Heart right ventricle (tissue), 16 donors: Measurements from ENCODE around the gene WWOX. TPM values are rescaled to one million over a fixed set of nuclear protein-coding genes. Genes with fewer than 3 reads are reported as not detected.

Experiments
- ATAC-seq, 8 donors: fragments of 200-7000 bp; cut with Tn5 transposase; one replicate each; pipeline ENCODE4 v1.9.1; 2020; ENCODE audit warnings: mild to moderate bottlenecking in 8 of 8, moderate library complexity in 8 of 8, moderate number of reproducible peaks in 1 of 8
- DNase-seq, 2 donors: peaks; one replicate each; pipeline ENCODE4 v3.0.0-alpha.2; 2020
- H3K27ac ChIP-seq, 10 donors: fragments of 200-600 bp; sonication (generic) in 2 of 10; one replicate each; pipeline versions ENCODE4 v1.5.0 to v1.8.0; 2020 to 2022; ENCODE audit warnings: mild to moderate bottlenecking in 3 of 10
- H3K27me3 ChIP-seq, 7 donors: fragments of 200-600 bp; one replicate each; pipeline ENCODE4 v1.8.0; 2021 to 2022; ENCODE audit warnings: mild to moderate bottlenecking in 2 of 7
- H3K36me3 ChIP-seq, 9 donors: fragments of 200-600 bp; sonication (generic) in 1 of 9; one replicate each; pipeline versions ENCODE4 v1.5.0 to v1.8.0; 2020 to 2022; ENCODE audit warnings: mild to moderate bottlenecking in 2 of 9
- H3K4me1 ChIP-seq, 9 donors: fragments of 200-600 bp; sonication (generic) in 1 of 9; one replicate each; pipeline versions ENCODE4 v1.5.0 to v1.8.0; 2020 to 2022; ENCODE audit warnings: mild to moderate bottlenecking in 4 of 9
- H3K4me3 ChIP-seq, 10 donors: fragments of 200-600 bp; sonication (generic) in 2 of 10; one replicate each; pipeline versions ENCODE4 v1.5.0 to v1.8.0; 2020 to 2022; ENCODE audit warnings: mild to moderate bottlenecking in 7 of 10, moderate library complexity in 2 of 10
- H3K9me3 ChIP-seq, 11 donors: fragments of 200-600 bp in 10 of 11; sonication (generic) in 2 of 11; one replicate each; pipeline versions ENCODE4 v1.5.0 to v1.8.0; 2013 to 2022; ENCODE audit warnings: mild to moderate bottlenecking in 2 of 11, control low read depth in 1 of 11, moderate library complexity in 1 of 11
- WGBS, 2 donors: extraction: QIAGEN DNeasy Blood & Tissue Kit; methylation state at CpG; one replicate each; pipeline ENCODE4 v1.1.7; 2013; ENCODE audit warnings: inconsistent platforms in 1 of 2; 5-methylcytosine and 5-hydroxymethylcytosine counted together
- intact Hi-C, 10 donors: fragments of 100-400 bp; cut with DNase I; formaldehyde crosslinking; loops; one replicate each; pipeline versions ENCODE4 v1.11.1 to v1.14.2; 2022
- polyA plus RNA-seq, 2 donors: library from polyadenylated mRNA; stranded (reverse); fragments of 200-250 nt; gene quantifications; one replicate each; pipeline ENCODE4 v1.2.3, GENCODE V29; 2013
- total RNA-seq, 10 donors: library from RNA; stranded (reverse); fragmentation: NEBNext Ultra II Directional in 3 of 10; extraction: Animal tissue kit (Norgen Biotek cat#: 25700) in 3 of 10; gene quantifications; one replicate each; pipeline versions ENCODE4 v1.2.1 to v1.2.4, GENCODE V29; 2021 to 2023
- TF ChIP-seq, protein P1 (sequence below), 9 donors: fragments of 200-600 bp; sonication (generic) in 2 of 9; IDR thresholded peaks; one replicate each; pipeline versions ENCODE4 v1.5.0 to v1.8.0; 2021 to 2022; ENCODE audit warnings: antibody characterized with exemption in 9 of 9, mild to moderate bottlenecking in 5 of 9, moderate library complexity in 1 of 9
- donor health status: Arrhythmogenic right ventricular cardiomyopathy.
- donor health status: ischemic (EF 13 %, LVEDD 7.1; RV severe dilation, severe dysfunction).
- donor health status: healthy with polysubstance abuse.
- donor health status: DM: no; HTN: yes; CAD: no.
- donor health status: DM: no; HTN: no; CAD: no.
- donor health status: ischemic (EF 25% LVEDD 6.9; RV normal size, moderate dysfunction).
- donor health status: ischemic (EF 25% LVEDD 5.7; RV mildly dilated, moderate dysfunction).
- donor health status: healthy.
- donor health status: DM: yes; HTN: yes; CAD: no.
- donor health status: Ischemic cardiomyopathy.
- donor health status: ischemic (EF 35%, LVEDD 5.7; RV mildly dilated, moderate dysfunction).
- donor health status: nonischemic (EF 11% LVEDD 7.7; RV severe dilation, severe dysfunction).
- donor health status: DM: yes; HTN: yes; CAD: no.
- donor health status: PGD.
- donor health status: ischemic (EF 29% LVEDD 5.4; RV normal size, mild dysfunction).
- donor health status: nonischemic (EF 23%, LVEDD 6.1; RV moderate dilation, normal function).

Gene WWOX
- total and polyA plus RNA-seq, 12 donors: 4.9 to 15.0 (median 9.9) TPM

DNA sequence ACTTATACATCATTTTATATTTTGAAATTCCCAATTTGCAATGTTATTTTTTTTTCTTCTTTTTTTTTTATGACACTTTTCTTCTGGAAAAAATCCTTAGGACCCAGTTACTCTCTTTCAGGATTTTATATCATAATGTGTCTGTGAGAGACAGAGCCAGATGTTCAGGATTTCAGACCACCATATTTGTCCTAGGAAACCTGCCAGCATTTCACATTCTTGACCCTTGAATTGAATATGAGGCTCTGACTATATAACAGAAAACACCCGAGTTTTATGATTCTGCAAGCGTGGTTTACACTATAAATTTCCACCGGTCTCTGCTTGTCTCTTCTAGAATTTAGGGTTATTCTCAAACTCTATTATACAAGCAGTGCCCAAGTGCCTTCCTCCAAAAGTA is 621.0 kb downstream of the WWOX start:
- DNase-seq (no peak), ATAC-seq (no peak)
- H3K4me3 ChIP-seq: no peak overlapping the region
- intact Hi-C loops: no loop called here
- no peak overlapping the region for H3K27ac ChIP-seq
- no peaks in the 10 kb centered on the region for H3K9me3 ChIP-seq
- TF ChIP-seq, protein P1, sequence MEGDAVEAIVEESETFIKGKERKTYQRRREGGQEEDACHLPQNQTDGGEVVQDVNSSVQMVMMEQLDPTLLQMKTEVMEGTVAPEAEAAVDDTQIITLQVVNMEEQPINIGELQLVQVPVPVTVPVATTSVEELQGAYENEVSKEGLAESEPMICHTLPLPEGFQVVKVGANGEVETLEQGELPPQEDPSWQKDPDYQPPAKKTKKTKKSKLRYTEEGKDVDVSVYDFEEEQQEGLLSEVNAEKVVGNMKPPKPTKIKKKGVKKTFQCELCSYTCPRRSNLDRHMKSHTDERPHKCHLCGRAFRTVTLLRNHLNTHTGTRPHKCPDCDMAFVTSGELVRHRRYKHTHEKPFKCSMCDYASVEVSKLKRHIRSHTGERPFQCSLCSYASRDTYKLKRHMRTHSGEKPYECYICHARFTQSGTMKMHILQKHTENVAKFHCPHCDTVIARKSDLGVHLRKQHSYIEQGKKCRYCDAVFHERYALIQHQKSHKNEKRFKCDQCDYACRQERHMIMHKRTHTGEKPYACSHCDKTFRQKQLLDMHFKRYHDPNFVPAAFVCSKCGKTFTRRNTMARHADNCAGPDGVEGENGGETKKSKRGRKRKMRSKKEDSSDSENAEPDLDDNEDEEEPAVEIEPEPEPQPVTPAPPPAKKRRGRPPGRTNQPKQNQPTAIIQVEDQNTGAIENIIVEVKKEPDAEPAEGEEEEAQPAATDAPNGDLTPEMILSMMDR (IDR thresholded peaks at IDR 0.05): no peak
- 80 to 82% methylated on average over 3 of the region's 3 CpGs for WGBS, 2 donors
- no peaks in the 10 kb centered on the region for H3K4me1 ChIP-seq
- no peaks in the 10 kb centered on the region for H3K36me3 ChIP-seq
- H3K27me3 ChIP-seq: no peaks in the 10 kb centered on the region

DNA sequence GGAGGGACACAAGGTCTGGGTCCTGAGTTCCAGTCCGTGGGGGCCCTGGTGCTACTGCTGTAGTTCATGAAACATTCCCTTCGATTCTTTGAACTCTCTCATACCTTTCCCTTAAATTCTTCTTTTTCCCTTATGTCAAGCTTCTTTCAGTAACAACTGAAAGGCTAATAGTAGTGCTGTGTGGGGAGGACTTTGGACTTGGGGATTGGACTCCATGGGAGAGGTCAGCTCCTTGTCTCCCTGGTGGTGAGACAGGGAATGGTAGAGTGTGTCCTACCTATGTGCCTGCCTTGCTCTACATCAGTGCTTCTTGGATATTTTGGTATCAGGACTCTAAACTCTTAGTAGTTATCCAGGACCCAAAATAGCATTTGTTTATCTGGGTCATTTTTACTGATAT is 628.1 kb downstream of the WWOX start:
- Histone ChIP-seq H3K27ac (no peak overlapping the region), H3K9me3 (no peaks in the 10 kb centered on the region), H3K27me3 (no peaks in the 10 kb centered on the region), H3K36me3 (no peaks in the 10 kb centered on the region), H3K4me3 (no peak overlapping the region), H3K4me1 (no peaks in the 10 kb centered on the region)
- TF ChIP-seq, protein P1 (IDR thresholded peaks at IDR 0.05): no peak
- DNase-seq (no peak), ATAC-seq (no peak)
- WGBS, 2 donors: 96 to 98% methylated on average over 2 of the region's 2 CpGs
- intact Hi-C loops: no loop called here

DNA sequence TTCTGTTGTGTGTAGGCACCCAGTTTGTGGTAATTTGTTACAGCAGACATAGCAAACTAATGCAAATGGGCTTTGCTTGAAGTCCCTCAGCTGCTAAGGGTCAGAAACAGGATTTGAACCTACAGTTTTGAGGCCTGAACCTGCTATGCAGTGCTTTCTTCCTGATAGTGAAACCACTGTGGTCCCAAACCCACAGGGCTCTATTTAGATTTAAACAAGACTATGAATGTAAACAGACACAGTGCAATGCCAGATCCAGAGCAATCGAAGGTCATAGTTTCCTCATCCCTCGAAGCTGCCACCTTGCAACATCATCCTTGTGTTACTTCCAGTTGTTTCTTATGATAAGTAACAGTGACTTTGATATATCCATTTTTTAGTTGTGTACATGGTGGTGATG is 630.2 kb downstream of the WWOX start:
- H3K27me3 ChIP-seq: no peaks in the 10 kb centered on the region
- H3K9me3 ChIP-seq: no peaks in the 10 kb centered on the region
- H3K27ac ChIP-seq: no peak overlapping the region
- DNase-seq: no peak
- no peak overlapping the region for H3K4me3 ChIP-seq
- H3K36me3 ChIP-seq: no peaks in the 10 kb centered on the region
- intact Hi-C loops: no loop called here
- no peaks in the 10 kb centered on the region for H3K4me1 ChIP-seq
- TF ChIP-seq, protein P1 (IDR thresholded peaks at IDR 0.05): no peak
- no peak for ATAC-seq
- 87 to 88% methylated on average over 2 of the region's 2 CpGs for WGBS, 2 donors

DNA sequence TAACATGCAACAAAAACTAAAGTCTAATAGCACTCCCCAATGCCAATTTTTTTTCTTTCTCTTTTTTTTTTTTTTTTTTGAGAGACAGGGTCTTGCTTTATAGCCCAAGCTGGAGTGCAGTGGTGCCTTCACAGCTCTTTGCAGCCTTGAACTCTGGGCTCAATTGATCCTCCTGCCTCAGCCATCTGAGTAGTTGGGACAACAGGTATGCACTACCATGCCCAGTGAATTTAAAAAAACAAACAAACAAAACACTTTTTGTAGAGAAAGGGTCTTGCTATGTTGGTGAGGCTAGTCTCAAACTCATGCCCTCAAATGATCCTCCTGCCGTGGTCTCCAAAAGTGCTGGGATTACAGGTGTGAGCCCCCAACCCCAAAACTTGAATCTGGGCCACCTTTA is 632.3 kb downstream of the WWOX start:
- no peak for DNase-seq
- TF ChIP-seq, protein P1 (IDR thresholded peaks at IDR 0.05): no peak
- no peaks in the 10 kb centered on the region for H3K36me3 ChIP-seq
- intact Hi-C loops: no loop called here
- no peak for ATAC-seq
- no peak overlapping the region for H3K4me3 ChIP-seq
- H3K27me3 ChIP-seq: no peaks in the 10 kb centered on the region
- 96 to 100% methylated on average over 1 of the region's 1 CpG for WGBS, 2 donors
- no peak overlapping the region for H3K27ac ChIP-seq
- H3K4me1 ChIP-seq: no peaks in the 10 kb centered on the region
- no peaks in the 10 kb centered on the region for H3K9me3 ChIP-seq

DNA sequence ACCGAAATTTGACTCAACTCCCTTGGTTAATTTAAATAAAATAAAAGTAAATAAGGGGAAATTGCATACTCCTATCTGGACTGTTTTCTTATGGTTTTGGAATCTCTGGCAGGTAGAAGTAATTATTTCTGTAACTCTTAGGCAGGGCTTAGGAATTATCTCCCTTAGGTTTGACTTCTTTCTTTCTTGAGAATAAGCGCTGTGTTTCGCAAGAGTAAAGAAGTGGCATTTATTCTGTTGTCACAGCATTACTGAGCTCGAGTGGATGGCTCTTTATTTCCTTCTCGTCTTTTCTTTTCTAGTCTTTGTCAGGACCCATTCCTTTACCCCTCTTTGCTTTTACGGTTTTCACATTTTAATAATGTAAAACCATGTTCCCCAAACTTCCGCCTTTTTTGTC is 633.2 kb downstream of the WWOX start:
- no peak for ATAC-seq
- Histone ChIP-seq H3K9me3 (no peaks in the 10 kb centered on the region), H3K4me1 (no peaks in the 10 kb centered on the region), H3K27me3 (no peaks in the 10 kb centered on the region), H3K4me3 (no peak overlapping the region), H3K27ac (no peak overlapping the region), H3K36me3 (no peaks in the 10 kb centered on the region)
- intact Hi-C loops: no loop called here
- TF ChIP-seq, protein P1 (IDR thresholded peaks at IDR 0.05): no peak
- 93 to 95% methylated on average over 7 of the region's 7 CpGs for WGBS, 2 donors
- DNase-seq: no peak
